GM19328 (cell line): ENCODE data around the gene FXYD7.

Experiments used
- ATAC-seq: cut with Tn5 transposase; IDR thresholded peaks from one replicate; pipeline ENCODE4 v1.9.1; 2021; ENCODE audit warnings: mild to moderate bottlenecking, moderate library complexity; ENCODE audit not compliant: unreplicated experiment

Gene FXYD7

DNA sequence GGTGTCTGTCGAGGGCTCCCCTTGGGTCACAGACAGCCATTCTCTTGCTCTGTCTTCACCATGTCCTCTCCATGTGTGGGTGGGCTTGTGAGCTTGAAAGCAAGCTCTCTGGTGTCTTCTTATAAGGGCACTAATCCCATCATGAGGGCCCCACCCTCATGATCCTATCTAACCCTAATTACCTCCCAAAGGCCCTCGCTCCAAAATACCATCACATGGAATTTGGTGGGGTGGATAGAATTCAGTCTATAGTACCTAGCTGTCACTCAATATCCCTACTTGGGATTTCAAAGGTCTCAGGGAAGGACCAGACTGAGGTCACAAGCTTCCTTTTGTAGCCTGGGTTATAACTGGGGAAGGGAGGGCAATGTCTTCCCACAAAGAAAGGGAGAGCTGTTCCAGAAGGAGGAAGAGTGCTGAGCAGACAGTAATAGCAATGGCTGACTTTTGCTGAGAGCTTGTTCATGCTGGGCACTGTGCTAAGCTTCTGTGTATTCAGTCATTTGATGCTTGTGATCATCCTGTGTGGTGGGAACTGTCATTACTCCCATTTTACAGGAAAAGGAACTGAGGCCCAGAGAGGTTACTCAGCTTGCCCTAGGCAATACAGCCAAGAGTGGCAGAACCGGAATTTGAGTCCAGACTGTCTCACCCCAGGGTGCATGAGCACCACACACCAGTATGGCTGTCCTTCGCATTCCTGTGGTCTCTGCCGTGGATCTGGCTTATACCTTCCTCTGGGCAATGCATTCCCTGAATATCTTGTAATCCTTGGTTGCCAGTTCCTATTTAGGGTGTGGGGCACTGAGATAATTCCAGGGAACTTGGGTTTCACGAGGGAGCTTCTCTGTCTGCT, 19.6 kb downstream of the FXYD7 start:
- ATAC-seq, result no peak

DNA sequence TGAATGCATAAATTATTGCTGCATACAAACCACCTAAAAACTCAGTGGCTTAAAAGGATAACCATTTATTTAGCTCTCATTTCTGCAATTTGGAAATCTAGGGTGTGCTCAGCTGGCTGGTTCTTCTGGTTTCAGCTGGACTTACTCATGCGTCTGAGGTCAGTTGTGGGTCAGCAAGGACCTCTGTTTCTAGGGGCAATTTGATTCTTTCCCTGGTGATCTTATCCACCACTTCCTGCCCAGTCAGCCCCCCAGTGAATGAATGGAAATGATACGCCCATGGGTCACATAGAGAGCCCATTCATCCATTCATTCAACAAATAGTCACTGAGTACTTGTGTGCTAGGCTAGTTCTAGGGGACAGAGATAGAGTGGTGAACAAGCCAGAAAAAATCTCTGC, 21.4 kb downstream of the FXYD7 start:
- no peak for ATAC-seq

DNA sequence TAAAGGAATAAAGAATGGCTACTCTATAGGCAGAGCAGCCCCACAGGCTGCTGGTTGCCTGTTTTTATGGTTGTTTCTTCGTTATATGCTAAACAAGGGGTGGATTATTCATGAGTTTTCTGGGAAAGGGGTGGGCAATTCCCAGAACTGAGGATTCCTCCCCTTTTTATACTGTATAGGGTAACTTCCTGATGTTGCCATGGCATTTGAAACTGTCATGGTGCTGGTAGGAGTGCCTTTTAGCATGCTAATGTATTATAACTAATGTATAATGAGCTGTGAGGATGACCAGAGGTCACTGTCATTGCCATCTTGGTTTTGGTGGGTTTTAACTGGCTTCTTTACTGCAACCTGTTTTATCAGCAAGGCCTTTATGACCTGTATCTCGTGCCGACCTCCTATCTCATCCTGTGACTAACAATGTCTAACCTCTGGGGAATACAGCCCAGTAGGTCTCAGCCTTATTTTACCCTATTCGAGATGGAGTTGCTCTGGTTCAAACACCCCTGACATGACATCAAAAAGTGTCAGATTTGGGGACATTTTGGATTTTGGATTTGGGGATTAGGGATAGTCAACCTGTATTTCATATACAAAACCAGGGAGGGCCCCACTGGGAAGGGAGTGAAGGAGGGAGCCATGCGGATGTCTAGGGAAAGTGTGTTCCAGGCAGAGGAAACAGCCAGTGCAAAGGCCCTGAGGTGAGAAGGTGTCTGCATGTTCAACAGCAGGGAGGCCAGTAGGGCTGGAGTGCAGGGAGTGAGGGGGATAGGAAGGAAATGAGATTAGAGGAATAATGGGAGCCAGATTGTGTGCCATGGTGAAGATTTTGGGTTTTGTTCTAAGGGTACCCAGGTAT, 22.4 kb downstream of the FXYD7 start:
- ATAC-seq, result no peak

DNA sequence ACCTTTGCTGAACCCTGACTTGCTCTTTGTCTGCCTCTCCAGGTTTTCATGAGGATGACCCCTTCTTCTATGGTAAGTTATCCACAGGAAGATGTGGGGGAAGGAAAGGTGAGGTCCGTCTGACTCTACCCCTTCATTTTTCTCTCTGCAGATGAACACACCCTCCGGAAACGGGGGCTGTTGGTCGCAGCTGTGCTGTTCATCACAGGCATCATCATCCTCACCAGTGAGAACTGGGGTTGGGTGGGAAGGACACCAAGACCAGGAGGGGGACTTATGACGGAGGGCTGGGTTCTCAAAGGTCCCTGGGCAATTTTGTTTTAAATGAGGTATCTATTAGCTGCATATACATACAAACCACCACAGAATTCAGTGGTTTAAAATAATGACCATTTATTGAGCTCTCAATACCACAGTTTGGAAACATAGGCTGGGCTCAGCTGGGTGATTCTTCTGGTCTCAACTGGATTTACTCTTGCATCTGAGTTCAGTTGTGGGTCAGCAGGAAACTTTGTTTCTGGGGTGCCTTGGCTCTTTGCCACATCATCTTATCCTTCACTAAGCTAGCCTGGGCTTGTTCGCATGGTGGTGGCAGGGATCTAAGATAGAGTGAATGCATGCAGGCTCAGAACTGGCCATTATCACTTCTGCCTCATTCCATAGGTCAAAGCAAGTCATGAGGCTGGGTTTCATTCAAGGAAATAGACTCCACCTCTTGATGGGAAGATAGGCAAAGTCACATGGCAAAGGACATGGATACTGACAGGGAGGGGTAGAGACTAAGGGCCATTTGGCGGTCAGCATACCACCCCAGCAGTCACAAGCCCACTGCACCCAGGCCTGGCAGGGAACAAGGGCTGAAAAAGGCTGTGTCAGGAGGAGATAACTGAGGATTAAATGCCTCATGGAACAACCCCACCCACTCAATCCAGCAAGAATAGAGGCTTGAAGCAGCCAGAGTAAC, 23.3 kb downstream of the FXYD7 start:
- no peak for ATAC-seq

DNA sequence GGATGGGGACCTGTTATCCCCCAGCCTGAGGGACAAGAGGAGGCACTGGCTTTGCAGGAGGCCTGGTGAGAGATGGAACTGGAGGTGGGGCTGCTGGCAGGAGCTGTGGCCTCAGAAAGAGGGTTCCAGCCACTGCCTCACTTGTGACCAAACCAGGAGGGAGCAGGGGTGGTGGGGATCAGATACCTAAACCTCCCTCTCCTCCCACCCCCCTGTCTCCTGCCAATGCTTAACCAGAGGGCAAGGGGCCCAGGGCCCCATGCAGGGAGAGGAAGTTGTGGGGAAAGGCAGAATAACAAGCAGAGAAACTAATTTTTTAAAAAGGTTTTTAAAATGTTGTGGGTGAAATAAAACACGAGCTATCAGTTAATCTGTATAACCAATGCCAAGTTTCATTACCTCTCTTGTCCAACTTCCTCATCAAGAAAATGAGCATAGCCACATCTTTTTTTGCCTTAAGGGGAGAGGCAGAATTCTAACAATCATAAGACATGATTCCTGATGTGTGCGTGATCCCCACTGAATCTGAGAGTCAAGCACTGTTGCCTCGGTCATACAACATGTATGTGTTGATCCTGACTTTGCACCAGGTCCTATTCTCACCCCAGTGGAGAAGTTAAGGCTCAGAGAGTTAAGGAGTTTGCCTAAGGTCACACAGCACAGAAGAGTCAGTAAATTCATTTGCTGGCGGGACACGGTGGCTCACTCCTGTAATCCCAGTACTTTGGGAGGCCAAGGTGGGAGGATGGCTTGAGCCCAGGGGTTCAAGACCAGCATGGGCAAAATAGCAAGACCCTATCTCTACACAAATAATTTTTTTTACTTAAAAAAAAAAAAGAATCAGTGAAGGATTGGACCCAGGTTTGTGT, 24.4 kb downstream of the FXYD7 start:
- no peak for ATAC-seq

DNA sequence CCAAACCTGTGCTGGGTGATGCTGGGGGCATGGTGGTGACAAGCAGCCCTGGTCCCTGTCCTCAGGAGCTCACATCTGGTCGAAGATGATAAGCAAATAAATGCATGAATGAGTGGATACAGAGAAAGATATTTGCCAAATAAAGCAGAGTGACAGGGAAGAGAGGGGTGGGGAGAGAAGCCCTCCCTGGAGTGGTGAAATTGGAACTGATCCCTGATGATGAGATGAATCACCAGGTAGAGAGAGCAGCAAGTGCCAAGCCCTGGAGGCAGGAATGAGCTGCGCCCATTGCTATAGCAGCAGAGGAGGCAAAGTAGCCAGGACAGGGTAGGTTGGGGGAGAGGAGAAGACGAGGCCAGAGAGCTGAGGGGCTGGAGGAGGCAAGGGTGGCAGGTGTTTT, 25.1 kb downstream of the FXYD7 start:
- no peak for ATAC-seq

DNA sequence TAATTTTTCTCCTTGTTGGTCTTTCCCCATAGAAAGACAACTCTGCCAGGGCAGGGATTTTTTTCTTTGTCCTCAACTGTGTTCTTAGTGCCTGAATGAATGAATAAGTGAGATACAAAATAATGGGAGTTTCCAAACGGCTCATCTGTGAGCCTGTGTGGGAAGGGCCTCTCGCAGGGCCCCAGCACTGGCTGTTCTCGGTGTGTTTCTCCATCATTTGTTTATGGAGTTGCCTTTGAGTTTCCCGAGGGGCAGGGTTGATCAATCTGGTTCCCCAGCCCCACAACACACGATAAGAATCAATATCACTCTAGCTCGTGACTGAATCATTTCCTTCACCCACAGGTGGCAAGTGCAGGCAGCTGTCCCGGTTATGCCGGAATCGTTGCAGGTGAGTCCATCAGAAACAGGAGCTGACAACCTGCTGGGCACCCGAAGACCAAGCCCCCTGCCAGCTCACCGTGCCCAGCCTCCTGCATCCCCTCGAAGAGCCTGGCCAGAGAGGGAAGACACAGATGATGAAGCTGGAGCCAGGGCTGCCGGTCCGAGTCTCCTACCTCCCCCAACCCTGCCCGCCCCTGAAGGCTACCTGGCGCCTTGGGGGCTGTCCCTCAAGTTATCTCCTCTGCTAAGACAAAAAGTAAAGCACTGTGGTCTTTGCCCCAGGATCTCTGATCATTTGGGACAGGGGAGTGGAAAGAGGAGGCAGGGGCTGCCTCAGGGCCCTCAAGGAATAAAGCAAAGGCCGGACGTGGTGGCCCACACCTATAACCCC, 26.4 kb downstream of the FXYD7 start:
- no peak for ATAC-seq

DNA sequence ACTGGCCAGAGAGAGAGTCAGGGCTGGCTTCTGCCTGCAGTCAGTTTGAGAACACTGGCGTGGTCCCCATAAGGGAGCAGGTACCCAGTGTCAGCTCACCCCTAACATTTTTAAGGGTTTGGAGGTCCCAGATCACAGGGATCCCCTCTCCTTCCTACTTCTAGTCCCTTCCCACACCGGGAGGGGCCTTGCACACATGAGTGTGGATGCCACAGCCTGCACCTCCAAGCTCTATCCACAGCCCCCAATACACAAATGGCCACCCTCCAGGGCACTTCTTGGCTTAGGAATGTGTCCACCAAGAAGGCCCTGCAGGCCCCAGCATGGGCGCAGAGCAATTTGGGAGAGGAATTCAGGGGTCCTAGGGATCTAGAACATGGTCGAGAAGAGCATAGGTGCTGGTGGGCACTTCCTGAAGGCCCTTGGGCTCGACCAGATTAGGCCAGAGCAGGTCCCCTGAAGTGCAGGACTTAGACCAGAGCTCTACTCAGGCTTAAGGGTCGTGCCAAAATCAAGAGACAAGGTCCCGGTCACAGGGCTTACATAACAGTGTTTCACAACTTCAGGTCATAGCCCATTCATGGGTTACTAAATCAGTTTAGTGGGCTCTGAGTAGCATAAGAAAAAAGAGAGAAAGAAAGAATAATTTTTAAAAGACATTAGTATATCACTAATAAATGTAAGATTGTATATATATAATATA, 27.5 kb downstream of the FXYD7 start:
- no peak for ATAC-seq

DNA sequence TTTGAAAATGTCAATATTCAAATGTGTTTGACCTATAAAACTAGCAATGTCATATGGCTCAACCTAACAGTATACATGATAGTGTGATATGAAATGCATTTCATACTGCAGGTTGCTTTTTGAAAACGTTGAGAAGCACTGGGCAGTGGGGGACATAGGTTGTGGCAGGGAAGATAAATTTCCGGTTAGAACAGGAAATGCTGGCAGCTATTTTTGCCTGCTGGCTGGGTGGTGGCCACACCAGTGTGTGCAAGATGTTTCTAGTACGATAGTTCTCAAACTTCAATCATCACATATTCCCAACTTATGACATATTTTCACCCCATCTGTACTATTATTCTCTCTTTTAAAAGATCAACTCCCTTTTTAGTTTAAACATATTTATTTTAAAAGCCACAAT, 28.7 kb downstream of the FXYD7 start:
- no peak for ATAC-seq

DNA sequence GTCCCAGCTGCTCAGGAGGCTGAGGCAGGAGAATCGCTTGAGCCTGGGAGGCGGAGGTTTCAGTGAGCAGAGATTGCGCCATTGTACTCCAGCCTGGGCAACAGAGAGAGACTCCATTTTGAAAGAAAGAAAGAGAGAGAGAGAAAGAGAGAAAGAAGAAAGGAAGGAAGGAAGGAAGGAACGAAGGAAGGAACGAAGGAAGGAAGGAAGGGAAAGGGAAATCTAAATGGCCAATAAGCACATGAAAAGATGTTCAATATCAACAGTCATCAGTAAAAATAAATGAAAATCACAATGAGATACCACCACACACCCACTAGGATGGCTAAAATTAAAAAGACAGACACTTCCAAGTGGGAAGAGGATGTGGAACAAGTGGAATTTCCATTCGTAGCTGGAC, 31.2 kb downstream of the FXYD7 start:
- no peak for ATAC-seq

DNA sequence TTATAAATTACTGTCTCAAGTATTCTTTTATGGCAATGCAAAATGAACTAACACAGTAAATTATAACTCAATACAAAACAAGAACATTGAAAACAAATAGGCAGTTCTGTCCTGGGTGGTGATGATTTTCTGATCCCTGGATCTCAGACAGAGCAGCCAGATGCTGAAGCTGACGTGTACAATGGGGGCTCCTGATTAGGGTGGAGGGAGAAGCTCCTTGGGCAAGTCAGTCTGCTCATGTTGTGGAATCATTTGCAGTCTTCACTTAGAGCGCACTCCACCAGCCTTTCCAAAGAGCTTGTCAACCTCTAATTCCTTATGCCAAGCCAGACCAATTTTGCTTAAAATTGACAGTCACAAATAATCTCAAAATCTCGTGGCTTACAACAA, 33.1 kb downstream of the FXYD7 start:
- ATAC-seq, result no peak

DNA sequence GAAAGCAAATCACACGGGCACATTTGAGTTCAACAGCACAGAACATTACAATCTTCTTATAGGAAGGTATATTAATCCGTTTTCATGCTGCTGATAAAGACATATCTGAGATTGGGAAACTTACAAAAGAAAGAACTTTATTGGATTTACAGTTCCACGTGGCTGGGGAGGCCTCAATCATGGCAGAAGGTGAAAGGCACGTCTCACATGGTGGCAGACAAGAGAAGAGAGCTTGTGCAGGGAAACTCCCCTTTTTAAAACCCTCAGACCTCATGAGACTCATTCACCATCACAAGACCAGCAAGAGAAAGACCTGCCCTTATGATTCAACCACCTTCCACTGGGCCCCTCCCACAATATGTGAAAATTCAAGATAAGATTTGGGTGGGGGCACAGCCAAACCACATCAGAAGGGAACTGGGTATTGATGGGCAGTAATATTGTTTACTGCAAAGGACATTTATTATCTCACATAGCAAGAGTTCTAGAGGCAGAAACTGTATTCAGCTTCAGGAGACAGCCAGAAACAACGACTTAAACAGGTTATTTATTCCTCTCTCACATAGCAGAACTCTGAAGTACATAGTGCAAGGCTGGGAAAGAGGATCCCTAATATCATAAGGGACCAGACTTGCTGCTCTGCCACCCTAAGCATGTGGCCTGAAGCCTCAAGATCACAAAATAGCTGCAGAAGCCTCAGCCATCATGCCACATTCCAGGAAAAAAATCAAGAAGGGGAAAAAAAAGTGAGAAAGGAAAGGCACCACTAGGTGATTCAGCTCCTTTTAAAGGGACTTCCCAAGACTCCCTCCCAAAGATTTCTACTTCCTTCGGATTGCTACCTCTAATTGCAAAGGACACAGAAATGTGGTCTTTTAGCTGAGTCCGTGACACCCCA, 34.6 kb downstream of the FXYD7 start:
- no peak for ATAC-seq

DNA sequence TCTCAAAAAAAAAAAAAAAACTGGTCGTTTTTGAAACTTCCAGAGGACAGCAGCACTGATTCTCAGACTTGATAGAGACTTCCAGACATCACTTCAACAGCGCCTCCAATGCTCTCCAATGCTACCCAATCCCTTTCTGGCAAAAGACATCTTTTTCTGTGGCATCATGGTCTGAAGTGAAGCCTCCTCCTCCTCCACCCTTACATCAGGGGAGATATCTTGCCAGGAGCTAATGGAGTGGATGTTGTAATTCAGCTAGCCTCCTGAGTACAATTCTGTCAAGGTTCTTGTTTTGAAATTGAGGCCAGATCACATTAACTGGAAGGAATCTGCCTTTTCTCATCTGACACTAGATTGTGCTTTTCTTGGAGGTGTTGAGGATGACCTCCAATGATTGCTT, 35.6 kb downstream of the FXYD7 start:
- no peak for ATAC-seq

DNA sequence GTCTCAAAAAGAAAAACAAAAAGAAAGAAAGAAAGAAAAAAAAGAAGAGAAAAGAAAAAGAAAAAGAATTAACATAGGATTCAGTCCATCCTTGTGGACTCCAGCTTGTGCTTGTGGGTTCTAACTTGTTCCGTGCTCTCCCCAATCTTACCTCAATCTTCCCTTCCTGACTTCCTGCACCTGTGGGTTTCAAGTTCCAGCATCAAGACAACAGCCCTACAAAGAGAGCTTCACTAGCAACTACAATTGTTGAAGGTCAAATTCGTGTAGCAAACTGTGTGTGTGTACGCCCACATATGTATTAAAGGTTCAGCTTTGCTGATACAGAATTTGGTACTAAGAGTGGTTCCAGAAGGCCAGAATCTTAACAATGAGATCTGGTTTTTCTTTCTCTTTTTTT, 36.8 kb downstream of the FXYD7 start:
- ATAC-seq, result no peak

DNA sequence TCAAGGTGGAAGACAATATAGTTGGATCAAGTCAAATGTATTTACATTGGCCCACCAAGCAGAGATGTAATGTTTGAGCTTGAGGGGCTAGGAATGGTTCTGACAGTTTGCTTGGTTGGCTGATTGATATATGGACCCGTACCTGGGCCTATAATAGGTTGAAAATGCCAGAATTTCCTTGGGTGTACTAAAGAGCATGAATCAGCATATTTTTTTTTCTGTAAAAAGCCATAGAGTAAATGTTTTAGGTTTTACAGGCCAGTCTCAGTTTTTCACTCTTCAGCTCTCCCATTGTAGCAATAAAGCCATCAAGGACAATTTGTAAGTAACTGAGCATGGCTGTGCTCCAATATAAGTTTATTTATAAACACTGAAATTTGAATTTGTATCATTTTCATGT, 38.3 kb downstream of the FXYD7 start:
- no peak for ATAC-seq

DNA sequence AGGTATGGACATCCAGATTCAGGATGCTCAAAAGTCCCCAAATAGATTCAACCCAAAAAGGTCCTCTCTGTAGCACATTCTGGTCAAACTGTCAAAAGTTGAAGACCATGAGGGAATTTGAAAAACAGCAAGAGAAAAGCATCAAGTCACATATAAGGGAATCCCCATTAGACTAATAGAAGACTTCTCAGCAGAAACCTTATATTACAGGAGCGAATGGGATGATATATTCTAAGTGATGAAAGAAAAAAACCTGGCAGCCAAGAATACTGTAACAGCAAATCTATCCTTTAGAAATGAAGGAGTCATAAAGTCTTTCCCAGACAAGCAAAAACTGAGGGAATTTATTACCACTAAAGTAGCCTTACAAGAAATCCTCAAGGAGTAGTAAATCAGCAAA, 41.2 kb downstream of the FXYD7 start:
- no peak for ATAC-seq

DNA sequence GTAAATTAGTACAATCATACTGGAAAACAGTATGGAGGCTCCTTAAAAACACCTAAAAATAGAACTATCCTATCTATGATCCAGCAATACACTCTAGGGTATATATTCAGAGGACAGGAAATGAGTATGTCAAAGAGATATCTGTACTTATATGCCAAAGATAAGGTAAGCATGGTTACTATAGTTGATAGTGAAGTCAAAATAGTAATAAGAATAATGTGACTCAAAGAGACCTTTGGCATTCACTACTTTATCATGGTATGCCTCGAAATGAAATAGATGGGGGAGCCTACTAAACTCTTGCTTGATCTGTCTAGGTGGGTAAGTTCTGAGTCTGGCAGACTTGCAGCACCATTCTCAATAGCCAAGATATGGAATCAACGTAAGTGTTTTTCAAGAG, 41.8 kb downstream of the FXYD7 start:
- no peak for ATAC-seq
